Keratinocyte (primary cell): ENCODE data around the gene LRRC8C. TPM values are rescaled to one million over a fixed set of nuclear protein-coding genes. Genes with fewer than 3 reads are reported as not detected.
A peak's percentile ranks its signal among the peaks of the same experiment; 100 is the strongest.

Experiments
- DNase-seq: peaks from one replicate; pipeline ENCODE4 v3.0.0-alpha.2; 2011; ENCODE audit warnings: low read depth, missing footprints, low spot score
- FAIRE-seq: peaks from 2 replicates; lab custom pipeline; 2011; peaks lifted over from hg19 to GRCh38; lab: Jason Lieb, UNC
- H2AFZ ChIP-seq: 2 replicates; pipeline ENCODE4 v1.6.0; 2012; ENCODE audit warnings: low read length, control low read depth, inconsistent platforms; ENCODE audit not compliant: control insufficient read depth
- H3K27ac ChIP-seq: 2 replicates; pipeline ENCODE4 v1.5.1; 2011; ENCODE audit warnings: low read length; ENCODE audit not compliant: control insufficient read depth, insufficient read depth
- H3K27me3 ChIP-seq: 3 replicates; pipeline ENCODE4 v1.6.0; 2011; ENCODE audit warnings: low read length; ENCODE audit not compliant: control insufficient read depth, insufficient read depth; ENCODE audit errors: extremely low read depth
- H3K36me3 ChIP-seq, 2 experiments: 2 replicates in 1 of 2; 3 replicates in 1 of 2; pipeline ENCODE4 v1.5.1; 2011; ENCODE audit warnings: low read length in 2 of 2, mild to moderate bottlenecking in 1 of 2; ENCODE audit not compliant: control insufficient read depth in 2 of 2, insufficient read depth in 2 of 2; ENCODE audit errors: extremely low read depth in 1 of 2
- H3K4me1 ChIP-seq: 3 replicates; pipeline ENCODE4 v1.5.1; 2011; ENCODE audit warnings: low read length; ENCODE audit not compliant: control insufficient read depth, insufficient read depth; ENCODE audit errors: extremely low read depth
- H3K4me2 ChIP-seq: 3 replicates; pipeline ENCODE4 v1.6.0; 2011; ENCODE audit warnings: low read depth, low read length; ENCODE audit not compliant: control insufficient read depth, insufficient read depth; ENCODE audit errors: extremely low read depth
- H3K4me3 ChIP-seq, 3 experiments: fragments of 200-600 bp in 1 of 3; sonication (generic) in 1 of 3; 2 replicates in 2 of 3; 3 replicates in 1 of 3; pipeline ENCODE4 v1.5.1; 2011 to 2016; ENCODE audit warnings: low read length in 3 of 3, mild to moderate bottlenecking in 3 of 3, control low read depth in 2 of 3, inconsistent platforms in 1 of 3, low read depth in 1 of 3, mixed read lengths in 1 of 3, mixed run types in 1 of 3, moderate library complexity in 1 of 3; ENCODE audit not compliant: control insufficient read depth in 2 of 3, insufficient read depth in 2 of 3; ENCODE audit errors: extremely low read depth in 1 of 3
- H3K79me2 ChIP-seq: 2 replicates; pipeline ENCODE4 v1.6.0; 2012; ENCODE audit warnings: low read length; ENCODE audit not compliant: control insufficient read depth, insufficient read depth
- H3K9ac ChIP-seq: 3 replicates; pipeline ENCODE4 v1.6.0; 2011; ENCODE audit warnings: low read length; ENCODE audit not compliant: control insufficient read depth, insufficient read depth; ENCODE audit errors: extremely low read depth
- H3K9me1 ChIP-seq: 3 replicates; pipeline ENCODE4 v1.6.0; 2011; ENCODE audit warnings: low read length; ENCODE audit not compliant: control insufficient read depth, insufficient read depth; ENCODE audit errors: extremely low read depth
- H3K9me3 ChIP-seq: 2 replicates; pipeline ENCODE4 v1.5.1; 2012; ENCODE audit warnings: low read depth, low read length; ENCODE audit not compliant: control insufficient read depth
- H4K20me1 ChIP-seq: 3 replicates; pipeline ENCODE4 v1.6.0; 2011; ENCODE audit warnings: low read length; ENCODE audit not compliant: control insufficient read depth, insufficient read depth; ENCODE audit errors: extremely low read depth
- CTCF ChIP-seq, 3 experiments: IDR thresholded peaks in 1 of 3; conservative IDR thresholded peaks in 1 of 3; optimal IDR thresholded peaks in 1 of 3; 2 replicates in 2 of 3; 3 replicates in 1 of 3; pipeline versions ENCODE3 to v1.5.1; 2011; ENCODE audit warnings: low read length in 3 of 3, mild to moderate bottlenecking in 3 of 3, moderate library complexity in 2 of 3, control low read depth in 1 of 3, inconsistent platforms in 1 of 3; ENCODE audit not compliant: insufficient read depth in 2 of 3; ENCODE audit errors: extremely low read depth in 1 of 3
- EZH2 ChIP-seq: IDR thresholded peaks from one replicate; pipeline ENCODE4 v1.6.1; 2012; ENCODE audit warnings: inconsistent platforms, mild to moderate bottlenecking, low read length, moderate library complexity
- dilution Hi-C: fragments of 300-500 bp; cut with MboI; formaldehyde crosslinking; loops from one replicate; pipeline ENCODE4 v1.7.0; 2020; ENCODE audit warnings: low sequenced_read_pairs; ENCODE audit not compliant: extremely low pct_ligation_motif_present
- polyA plus RNA-seq, 5 experiments: library from polyadenylated mRNA; depleted of rRNA in 3 of 5; stranded (reverse) in 3 of 5; stranded (forward) in 1 of 5; unstranded in 1 of 5; fragments of >200 nt; gene quantifications; 1 replicate in 1 of 5; 2 replicates in 3 of 5; 3 replicates in 1 of 5; pipeline versions ENCODE4 v1.2.1 to v1.2.3, GENCODE V29; 2011 to 2012; ENCODE audit warnings: missing spikeins in 2 of 5, low read depth in 1 of 5, low replicate concordance in 1 of 5

Gene LRRC8C
- polyA plus RNA-seq, 1 donor (not counting 4 experiments of a cell fraction or from before 2014, with no cell fraction given) = 18.4 TPM

DNA sequence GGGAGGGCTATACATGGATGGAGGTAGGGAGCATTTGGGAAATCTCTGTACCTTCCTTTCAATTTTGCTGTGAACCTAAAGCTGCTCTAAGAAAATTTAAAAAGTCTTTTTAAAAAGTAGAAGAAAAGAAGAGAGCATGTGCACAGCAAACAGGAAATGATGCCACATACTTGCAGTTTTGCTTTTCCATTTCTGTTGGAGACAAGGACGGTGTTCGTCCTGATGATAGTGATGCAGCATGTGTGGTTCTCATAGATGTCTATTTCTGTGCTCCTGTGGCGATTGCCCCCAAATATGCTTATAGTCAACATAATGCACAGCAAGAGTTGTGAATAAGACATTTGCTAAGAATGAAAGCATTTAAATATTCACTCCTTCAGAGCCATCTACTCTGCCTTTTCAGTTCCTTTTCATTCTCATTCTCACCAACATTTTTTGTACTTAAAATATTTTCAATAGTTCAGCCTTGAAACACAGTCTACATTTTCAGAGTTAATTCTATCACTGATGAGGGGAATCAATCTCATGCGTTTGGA lies 66.6 kb downstream of the LRRC8C start:
- dilution Hi-C loops = no loop called here
- Histone ChIP-seq H3K9me1 (no peaks in the 10 kb centered on the region), H3K79me2 (no peaks in the 10 kb centered on the region), H3K9ac (no peak overlapping the region), H3K9me3 (no peaks in the 10 kb centered on the region), H4K20me1 (no peaks in the 10 kb centered on the region), H3K27me3 (no peaks in the 10 kb centered on the region), H3K36me3 (no peaks in the 10 kb centered on the region), H3K4me1 (no peaks in the 10 kb centered on the region), H2AFZ (no peak overlapping the region), H3K4me2 (no peak overlapping the region), H3K4me3 (no peak overlapping the region), H3K27ac (no peak overlapping the region)
- TF ChIP-seq EZH2 = no peak
- no peak for TF ChIP-seq CTCF (optimal IDR thresholded peaks at IDR 0.05 in 1 of 3, IDR thresholded peaks at IDR 0.05 in 1 of 3, conservative IDR thresholded peaks at IDR 0.05 in 1 of 3; ENCODE audit: extremely low read depth in 1 of 3, insufficient read depth in 2 of 3, low read length in 3 of 3)
- DNase-seq (no peak), FAIRE-seq (no peak)

GRCh38 chr1:89701746-89702241 lies 68.9 kb downstream of the LRRC8C start:
- dilution Hi-C loops = no loop called here
- no peaks in the 10 kb centered on the region for H3K27me3 ChIP-seq
- TF ChIP-seq EZH2 (no peak), CTCF (optimal IDR thresholded peaks at IDR 0.05 in 1 of 3, IDR thresholded peaks at IDR 0.05 in 1 of 3, conservative IDR thresholded peaks at IDR 0.05 in 1 of 3; ENCODE audit: extremely low read depth in 1 of 3, insufficient read depth in 2 of 3, low read length in 3 of 3) (no peak)
- H2AFZ ChIP-seq = no peak overlapping the region
- H3K27ac ChIP-seq = no peak overlapping the region
- H3K9me1 ChIP-seq = no peaks in the 10 kb centered on the region
- H3K9ac ChIP-seq = no peak overlapping the region
- peak; percentile 13 for FAIRE-seq
- no peak overlapping the region for H3K4me2 ChIP-seq
- DNase-seq = no peak
- no peaks in the 10 kb centered on the region for H4K20me1 ChIP-seq
- no peak overlapping the region for H3K4me3 ChIP-seq
- H3K36me3 ChIP-seq = no peaks in the 10 kb centered on the region
- no peaks in the 10 kb centered on the region for H3K79me2 ChIP-seq
- no peaks in the 10 kb centered on the region for H3K4me1 ChIP-seq
- H3K9me3 ChIP-seq = no peaks in the 10 kb centered on the region
